Measurements from ENCODE around the gene LURAP1L. TPM values are rescaled to one million over a fixed set of nuclear protein-coding genes. Genes with fewer than 3 reads are reported as not detected.

The LURAP1L gene
- total and polyA plus RNA-seq, 8 donors = 6.5 to 21.1 (median 12.2) TPM

- H3K4me3 ChIP-seq = no peak overlapping the region
- FAIRE-seq (no peak), ATAC-seq (peak in 3 of 4 donors; percentile 58 to 84 (median 72)), DNase-seq (no peak)
- WGBS, 2 donors = 28 to 41% methylated on average over 3 of the region's 3 CpGs
- H3K27me3 ChIP-seq = no peaks in the 10 kb centered on the region
- intact Hi-C loops (cut with DNase I) = no loop called here
- H3K9me3 ChIP-seq = no peaks in the 10 kb centered on the region
- peaks cover 0 to 4% (median 0%) of the 10 kb centered on the region in 3 donors for H3K4me1 ChIP-seq
- peak overlapping the region in 1 of 4 donors; percentile 2 for H3K27ac ChIP-seq
- TF ChIP-seq CTCF (IDR thresholded peaks at IDR 0.05) = no peak
- H3K36me3 ChIP-seq = no peaks in the 10 kb centered on the region
Observed at GRCh38 chr9:12826924-12827565, 52.2 kb downstream of the LURAP1L start.

GRCh38 chr9:12833701-12834100 lies 58.9 kb downstream of the LURAP1L start:
- Histone ChIP-seq H3K27ac (no peak overlapping the region), H3K36me3 (no peaks in the 10 kb centered on the region)
- TF ChIP-seq CTCF (IDR thresholded peaks at IDR 0.05) = no peak

GRCh38 chr9:12838546-12838945 lies 63.7 kb downstream of the LURAP1L start:
- no peaks in the 10 kb centered on the region for H3K9me3 ChIP-seq
- DNase-seq (no peak), ATAC-seq (no peak), FAIRE-seq (no peak)
- H3K27me3 ChIP-seq = no peaks in the 10 kb centered on the region
- no peaks in the 10 kb centered on the region for H3K36me3 ChIP-seq
- no peak overlapping the region for H3K4me3 ChIP-seq
- no peaks in the 10 kb centered on the region for H3K4me1 ChIP-seq
- intact Hi-C loops (cut with DNase I) = no loop called here
- H3K27ac ChIP-seq = peak overlapping the region in 1 of 4 donors; percentile 10
- TF ChIP-seq CTCF (IDR thresholded peaks at IDR 0.05) = no peak

More at GRCh38 chr9:12833701-12834100, 58.9 kb downstream of the LURAP1L start:
- intact Hi-C loops (cut with DNase I) = no loop called here
- Histone ChIP-seq H3K27me3 (no peaks in the 10 kb centered on the region), H3K4me3 (no peak overlapping the region), H3K4me1 (no peaks in the 10 kb centered on the region), H3K9me3 (no peaks in the 10 kb centered on the region)
- DNase-seq = no peak
- no peak for ATAC-seq
- no peak for FAIRE-seq
- 87 to 94% methylated on average over 1 of the region's 1 CpG for WGBS, 2 donors

GRCh38 chr9:12843735-12844134 lies 68.9 kb downstream of the LURAP1L start:
- H3K36me3 ChIP-seq = no peaks in the 10 kb centered on the region
- H3K27ac ChIP-seq = no peak overlapping the region
- no peaks in the 10 kb centered on the region for H3K9me3 ChIP-seq
- H3K4me1 ChIP-seq = no peaks in the 10 kb centered on the region
- H3K27me3 ChIP-seq = no peaks in the 10 kb centered on the region
- DNase-seq (no peak), ATAC-seq (no peak), FAIRE-seq (no peak)
- TF ChIP-seq CTCF (IDR thresholded peaks at IDR 0.05) = no peak
- no peak overlapping the region for H3K4me3 ChIP-seq
- WGBS, 2 donors = 87 to 95% methylated on average over 4 of the region's 4 CpGs
- intact Hi-C loops (cut with DNase I) = no loop called here

- ATAC-seq = no peak
- DNase-seq = no peak
- no peak for TF ChIP-seq CTCF (IDR thresholded peaks at IDR 0.05)
- no peak for FAIRE-seq
- Histone ChIP-seq H3K36me3 (no peaks in the 10 kb centered on the region), H3K4me3 (no peak overlapping the region), H3K27me3 (no peaks in the 10 kb centered on the region), H3K9me3 (no peaks in the 10 kb centered on the region), H3K4me1 (peaks cover 4 to 7% (median 5%) of the 10 kb centered on the region in 3 donors), H3K27ac (no peak overlapping the region)
- intact Hi-C loops (cut with DNase I) = no loop called here
- 90 to 92% methylated on average over 5 of the region's 5 CpGs for WGBS, 2 donors
Observed at GRCh38 chr9:12846035-12846434, 71.2 kb downstream of the LURAP1L start.

All from pancreas (tissue), 10 donors.